ENCODE data around the gene KIT.

Gene KIT

DNA sequence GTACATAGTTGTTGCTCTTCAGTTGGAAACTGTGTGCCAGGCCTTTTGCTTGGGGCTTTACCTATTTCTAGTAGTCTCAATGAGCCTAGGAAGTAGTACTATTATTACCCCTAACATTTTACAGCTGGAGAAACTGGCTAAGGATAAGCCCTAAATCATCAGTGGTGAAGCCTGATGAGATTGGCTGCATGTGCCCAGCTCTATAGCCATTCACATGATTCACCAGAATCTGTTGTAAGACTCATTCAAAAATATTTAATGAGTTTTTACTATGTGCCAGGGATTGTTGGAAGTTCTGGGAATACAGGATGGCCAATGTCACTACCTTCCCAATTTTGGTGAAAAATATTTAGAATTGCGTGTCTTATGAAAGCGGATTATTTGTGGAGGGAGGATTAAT is 2.8 kb downstream of the KIT start:
- no peak for DNase-seq (ENCODE audit: low read depth in 2 of 2)

DNA sequence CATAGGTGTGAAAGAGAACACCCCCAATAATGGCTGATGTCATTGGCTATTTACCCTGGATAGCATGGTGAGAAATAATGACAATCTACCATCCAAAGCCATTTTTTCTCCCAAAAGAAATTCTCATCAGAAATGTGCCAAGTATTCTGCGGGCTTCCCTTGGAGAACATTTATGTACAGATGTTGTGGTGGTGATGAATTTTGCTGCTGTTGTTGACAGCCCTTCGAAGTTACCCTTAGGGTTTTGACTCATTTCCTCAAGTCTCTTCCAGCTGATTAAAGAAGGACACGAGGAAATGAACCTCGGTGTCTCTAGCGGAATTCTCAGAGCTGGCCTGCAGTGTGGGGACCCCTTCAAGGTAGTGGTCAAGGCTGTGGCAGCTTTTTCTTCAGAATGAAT is 3.4 kb downstream of the KIT start:
- no peak for DNase-seq (ENCODE audit: low read depth in 2 of 2)

DNA sequence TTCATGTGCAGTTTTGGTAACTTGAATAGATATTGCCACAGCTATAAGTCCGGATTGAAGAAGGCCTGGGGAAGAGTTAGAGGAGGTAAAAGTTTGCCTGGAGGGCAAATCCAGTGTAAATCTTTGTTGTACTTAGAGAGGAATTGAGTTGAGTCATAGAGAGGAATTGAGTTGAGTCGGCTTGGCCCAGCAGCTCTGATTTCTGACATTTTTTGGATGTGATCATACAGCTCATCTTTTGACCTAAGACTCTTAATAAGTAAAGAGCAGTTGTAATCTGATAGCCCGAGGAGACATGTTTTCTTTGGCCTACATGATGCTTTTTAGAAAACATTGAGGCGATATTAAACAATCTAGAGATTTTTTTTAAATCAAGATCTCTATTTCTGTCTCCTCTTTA is 3.9 kb downstream of the KIT start:
- DNase-seq (ENCODE audit: low read depth in 2 of 2): no peak

DNA sequence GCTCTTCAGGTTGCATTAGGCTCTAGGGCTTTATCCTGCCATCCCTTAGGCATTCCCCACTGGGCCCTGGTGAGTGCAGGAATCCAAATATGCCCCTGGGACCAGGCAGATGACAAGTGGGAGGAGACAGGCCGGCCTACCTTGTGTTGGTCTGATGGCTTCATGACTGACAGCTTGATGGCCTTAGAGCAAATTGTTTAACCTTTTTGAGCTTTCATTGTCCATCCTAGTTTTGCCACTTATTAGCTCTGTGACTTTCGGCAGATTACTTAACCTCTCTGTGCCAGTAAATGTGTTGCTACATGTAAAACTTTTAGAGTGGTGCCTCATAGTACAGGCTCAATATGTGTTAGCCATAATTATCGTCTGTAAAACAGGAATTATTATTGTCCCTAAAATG is 4.4 kb downstream of the KIT start:
- no peak for DNase-seq (ENCODE audit: low read depth in 2 of 2)

DNA sequence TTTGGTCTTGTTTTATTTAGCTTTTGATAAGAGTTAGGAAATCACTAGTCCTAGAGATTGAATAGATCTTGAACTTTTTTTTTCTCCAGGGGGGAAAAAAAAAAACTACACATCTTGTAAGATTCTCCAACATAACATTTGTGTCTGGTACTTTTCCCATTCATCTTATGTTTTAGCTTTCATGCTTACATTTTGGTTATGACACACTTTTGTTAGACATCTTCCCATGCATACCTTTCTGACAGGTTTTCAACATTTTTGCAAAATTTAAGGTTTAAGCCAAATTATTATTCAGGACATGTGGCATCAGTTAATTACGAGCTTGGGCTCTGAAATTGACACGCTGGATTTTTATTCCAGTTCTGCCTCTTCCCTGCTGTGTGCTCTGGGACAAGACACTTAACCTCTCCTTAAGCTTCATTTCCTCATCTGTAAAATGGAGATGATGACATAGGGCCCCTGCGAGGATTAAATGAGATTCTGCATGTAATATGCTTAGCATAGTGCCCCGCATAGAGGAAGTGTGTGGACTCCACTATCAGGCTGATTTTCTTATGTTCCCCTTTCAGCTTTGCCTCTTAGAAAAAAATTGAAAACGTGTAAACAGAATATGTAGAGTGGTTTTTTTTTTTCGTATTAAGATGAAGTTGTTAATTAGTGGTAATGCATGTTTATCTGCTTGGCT is 5.3 kb downstream of the KIT start:
- no peak for DNase-seq (ENCODE audit: low read depth in 2 of 2)

DNA sequence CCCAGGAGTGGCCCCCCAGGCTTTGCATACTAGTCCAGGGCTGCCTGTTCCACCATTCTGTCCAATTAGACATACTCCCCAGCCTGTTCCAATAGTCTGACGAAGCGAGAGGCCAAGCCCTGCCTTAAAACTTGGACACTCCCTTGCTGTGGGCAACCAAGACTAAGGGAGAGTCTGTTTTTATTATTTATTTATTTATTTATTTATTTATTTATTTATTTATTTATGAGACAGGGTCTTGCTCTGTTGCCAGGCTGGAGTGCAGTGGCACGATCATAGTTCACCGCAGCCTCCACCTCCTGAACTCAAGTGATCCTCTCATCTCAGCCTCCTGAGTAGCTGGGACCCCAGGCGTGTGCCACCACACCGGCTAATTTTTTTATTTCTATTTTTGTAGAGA is 6.6 kb downstream of the KIT start:
- no peak for DNase-seq (ENCODE audit: low read depth in 2 of 2)

DNA sequence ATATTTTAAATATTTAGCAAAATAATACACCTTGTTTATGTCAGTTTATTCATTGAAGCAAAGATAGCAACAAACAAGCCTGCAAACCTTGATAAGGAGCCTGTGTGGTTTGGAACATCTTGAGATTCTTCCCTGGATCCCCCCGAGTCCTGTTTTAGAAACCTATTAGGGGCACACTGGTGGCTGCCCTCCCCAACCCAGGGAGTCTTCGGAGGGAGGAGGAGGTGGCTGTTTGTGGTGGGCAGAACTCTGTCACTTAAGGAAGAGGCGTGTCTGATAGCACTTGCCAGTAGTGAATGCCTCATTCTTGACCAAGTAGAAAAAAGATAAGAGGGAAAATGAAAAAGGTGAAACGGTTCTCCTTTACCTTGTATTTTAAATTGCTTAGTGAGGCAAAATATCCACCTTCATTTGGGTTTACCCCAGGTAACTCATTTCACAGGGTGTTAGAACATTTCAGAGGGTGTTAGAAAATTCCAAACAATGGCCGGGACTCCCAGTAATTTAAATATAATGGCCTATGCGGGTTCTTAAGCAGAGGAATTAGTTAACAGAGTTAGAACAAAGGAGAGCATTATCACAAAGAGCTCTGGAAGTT is 10.4 kb downstream of the KIT start:
- no peak for DNase-seq (ENCODE audit: low read depth in 2 of 2)

DNA sequence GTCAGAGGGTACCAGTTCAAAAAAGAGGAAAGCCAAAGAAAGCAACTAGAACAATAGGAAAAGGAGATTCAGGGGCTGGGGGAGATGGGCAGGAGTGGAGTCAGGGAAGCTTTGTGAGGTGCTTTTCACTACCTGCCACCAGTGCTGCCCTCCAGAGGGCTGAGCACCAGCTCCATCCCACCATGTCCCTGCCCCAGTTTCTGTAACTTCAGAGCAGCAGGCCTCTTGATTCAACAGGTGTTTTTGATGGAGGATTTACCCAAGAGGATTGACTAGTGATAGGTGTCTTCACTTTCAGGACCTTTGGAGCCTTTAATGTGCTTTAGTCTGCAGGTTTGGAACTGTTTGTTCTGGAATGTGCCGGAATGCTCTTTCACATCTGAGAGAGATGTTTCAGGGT is 12.1 kb downstream of the KIT start:
- DNase-seq (ENCODE audit: low read depth in 2 of 2): no peak

DNA sequence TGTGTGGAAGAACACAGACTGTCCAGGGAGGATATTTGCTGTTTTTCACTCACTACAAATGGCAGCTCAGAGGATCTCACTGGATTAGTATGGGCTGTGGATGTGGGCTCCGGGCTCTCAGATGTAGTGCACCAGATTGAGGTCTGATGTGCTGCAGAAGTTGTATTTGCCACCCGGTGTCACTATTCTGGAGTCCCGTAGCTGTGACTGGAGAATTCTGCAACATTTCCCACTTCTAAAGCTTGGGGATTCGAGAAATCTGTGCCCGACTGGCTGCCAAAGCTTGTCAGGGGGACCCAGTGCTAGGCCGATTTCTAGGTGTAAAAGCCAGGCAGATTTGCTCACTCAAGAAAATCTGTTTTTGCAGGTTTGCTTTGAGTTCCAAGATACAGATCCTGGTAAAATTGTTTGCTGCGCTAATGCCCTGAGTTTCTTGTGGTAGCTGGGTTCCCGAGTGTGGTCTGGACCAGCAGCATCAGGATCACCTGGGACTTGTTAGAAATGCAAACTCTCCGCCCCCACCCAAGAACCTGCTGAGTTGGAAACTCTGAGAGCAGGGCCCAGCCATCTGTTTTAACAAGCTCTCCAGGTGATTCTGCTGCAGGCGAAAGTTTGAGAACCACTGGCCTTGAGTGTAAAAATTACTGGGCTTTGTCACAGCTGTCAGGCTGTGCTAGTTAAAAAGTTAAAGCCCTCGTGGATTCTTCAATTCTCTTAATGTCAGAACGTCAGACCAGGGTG is 18.1 kb downstream of the KIT start:
- DNase-seq (ENCODE audit: low read depth in 2 of 2): no peak

DNA sequence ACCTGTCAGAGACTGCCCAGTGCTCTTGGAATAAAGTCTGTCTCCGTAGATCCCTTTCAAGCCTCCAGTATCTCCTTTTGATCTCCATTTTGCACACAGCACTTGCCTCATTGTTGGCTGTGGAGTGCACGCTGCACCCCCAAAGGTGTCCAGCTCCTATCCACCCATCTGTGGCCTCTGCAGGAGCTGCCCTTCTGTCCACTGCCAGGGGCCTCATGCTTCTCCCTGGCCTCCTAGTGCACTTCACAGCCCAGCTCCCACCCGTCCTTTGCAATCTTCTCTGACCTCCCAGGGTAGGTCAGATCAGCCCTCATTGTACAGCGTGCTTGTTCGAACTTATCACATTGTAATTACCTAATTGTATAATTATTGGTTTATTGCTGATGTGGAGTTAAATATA is 18.9 kb downstream of the KIT start:
- no peak for DNase-seq (ENCODE audit: low read depth in 2 of 2)

DNA sequence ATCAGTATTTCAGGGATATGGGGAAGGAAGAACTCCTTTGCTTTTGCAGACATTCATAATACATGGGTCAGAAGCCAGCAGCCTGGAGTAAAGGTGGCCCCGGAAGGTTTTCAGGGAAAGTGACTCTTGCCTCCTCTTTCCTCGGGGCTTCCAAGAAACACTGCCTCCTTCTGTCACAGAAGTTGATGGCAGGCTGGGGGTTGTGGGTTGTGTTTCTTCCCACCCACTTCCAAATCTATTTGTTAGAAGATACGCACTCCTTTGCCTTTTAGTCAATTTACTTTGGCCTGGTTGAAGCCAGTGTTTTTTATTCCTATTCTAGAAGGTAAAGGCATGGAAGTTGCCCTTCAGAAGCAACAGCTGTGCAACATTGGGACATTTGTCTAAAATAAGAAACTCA is 19.7 kb downstream of the KIT start:
- no peak for DNase-seq (ENCODE audit: low read depth in 2 of 2)

DNA sequence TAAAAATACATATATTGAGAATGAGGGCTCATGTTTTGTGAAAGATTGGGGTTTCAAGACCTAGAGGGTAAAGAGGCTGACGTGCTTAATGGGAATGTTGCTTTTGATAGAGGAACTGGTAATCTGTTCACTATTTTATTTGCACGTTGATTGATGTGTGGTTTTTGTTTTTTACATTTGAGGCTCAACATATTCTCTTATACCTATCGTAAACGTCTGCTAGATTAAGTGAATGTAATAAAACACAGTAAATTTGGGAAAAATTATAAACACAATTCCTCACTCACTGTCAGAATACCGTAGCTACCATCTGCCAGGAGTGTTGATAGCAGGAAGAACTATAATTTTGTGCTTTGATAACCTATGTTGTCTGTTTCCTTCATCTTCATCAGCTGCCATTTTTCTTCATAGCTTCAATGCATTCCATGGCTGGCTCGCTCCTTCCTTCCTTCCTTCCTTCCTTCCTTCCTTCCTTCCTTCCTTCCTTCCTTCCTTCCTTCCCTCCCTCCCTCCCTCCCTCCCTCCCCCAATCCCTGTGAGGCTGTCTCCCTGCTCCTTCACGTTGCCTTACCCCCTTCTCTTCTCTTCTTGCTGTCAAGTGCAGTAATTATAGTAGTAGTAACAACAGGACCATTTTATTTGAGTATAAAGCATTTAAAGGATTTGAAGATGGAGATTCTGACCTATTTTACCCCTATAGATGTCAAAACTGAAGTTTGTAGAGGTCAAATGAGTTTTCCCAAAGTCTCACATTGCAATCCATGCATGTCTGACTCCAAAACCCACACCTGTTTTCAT is 20.3 kb downstream of the KIT start:
- no peak for DNase-seq (ENCODE audit: low read depth in 2 of 2)

DNA sequence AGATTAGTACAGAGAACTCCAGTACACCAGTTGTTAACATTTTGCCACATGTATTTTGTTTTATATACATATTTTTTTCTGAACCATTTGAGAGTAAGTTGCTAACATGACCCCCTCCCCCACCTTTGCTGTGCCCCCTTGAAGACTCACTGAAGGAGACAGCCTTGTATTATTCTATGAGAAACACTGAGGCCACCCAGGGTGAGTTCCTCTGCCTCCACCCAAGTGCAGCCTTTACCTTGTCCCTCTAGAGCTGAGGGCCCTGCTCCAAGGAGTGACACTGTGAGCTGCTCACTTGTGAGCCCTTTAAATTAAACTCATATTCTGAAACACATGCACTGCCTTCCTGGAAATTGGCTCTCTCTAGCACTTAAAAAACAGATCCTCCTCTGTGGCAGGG is 21.1 kb downstream of the KIT start:
- DNase-seq (ENCODE audit: low read depth in 2 of 2): no peak

DNA sequence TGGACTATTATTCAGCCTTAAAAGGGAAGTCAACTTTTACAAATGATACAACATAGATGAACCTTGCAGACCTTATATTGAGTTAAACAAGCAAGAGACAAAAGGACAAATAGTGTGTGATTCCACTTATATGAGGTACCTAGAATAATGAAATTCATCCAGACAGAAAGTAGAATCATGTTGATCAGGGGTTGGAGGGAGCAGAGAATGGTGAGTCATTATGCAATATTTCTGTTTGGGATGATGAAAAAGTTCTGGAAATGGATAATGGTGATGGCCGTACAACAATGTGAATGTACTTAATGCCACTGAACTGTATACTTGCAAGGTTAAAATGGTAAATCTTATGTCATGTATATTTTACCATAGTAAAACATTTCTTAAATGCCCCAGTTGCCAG is 22.1 kb downstream of the KIT start:
- no peak for DNase-seq (ENCODE audit: low read depth in 2 of 2)

DNA sequence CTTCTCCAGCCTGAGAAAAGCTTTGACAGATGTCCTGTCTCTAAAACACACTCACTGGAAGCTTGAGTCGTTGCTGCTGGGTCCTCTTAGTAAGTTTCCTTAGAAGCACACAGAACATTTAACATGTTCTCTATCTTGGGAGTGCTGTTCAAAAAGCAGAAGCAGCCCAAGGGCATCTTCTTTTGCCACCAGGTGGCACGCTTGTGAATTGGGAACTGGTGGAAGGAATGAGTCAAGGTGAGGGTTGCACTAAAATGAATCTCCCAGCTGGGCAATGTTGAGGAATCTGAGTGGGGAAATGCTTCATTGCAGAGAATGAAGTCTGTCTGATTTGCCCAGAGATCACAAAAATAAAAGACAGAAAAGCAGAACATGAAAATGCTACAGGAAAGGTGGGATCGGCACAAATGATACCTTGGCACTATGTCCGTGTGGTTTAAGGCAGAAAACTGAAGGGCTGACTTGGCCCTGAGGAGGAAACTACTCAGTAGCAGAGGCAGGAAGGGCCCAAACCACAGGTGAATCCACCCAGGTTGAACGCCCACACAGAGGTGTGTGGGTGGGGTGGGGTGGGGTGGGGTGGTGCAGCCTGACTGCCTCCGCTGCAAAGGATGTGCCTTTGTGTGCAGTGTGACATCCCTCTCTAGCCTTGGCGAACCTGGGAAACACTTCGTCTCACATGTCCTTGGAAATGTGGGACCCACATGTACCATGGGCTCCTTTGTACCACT is 26.0 kb downstream of the KIT start:
- peak in 1 of 2 donors; percentile 21 for DNase-seq (ENCODE audit: low read depth in 2 of 2)

DNA sequence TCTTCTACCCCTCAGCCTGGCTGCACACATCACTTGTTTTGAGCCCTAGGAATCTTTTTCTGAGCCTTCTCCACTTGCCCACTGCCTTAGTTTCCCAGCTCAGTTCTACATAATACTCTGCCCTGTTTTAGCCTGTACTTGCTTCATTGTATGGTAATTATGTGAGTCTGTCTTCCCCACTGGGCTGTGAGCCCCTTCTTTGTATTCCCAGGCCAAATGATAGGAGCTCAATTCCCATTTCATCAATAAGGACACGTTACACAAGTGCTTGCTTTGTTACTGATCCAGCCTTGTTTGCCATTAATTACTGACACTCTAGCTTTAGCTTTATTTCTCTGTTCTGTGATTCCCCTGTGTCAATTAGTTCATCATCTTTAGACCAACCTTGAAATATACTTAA is 28.1 kb downstream of the KIT start:
- no peak for DNase-seq (ENCODE audit: low read depth in 2 of 2)

DNA sequence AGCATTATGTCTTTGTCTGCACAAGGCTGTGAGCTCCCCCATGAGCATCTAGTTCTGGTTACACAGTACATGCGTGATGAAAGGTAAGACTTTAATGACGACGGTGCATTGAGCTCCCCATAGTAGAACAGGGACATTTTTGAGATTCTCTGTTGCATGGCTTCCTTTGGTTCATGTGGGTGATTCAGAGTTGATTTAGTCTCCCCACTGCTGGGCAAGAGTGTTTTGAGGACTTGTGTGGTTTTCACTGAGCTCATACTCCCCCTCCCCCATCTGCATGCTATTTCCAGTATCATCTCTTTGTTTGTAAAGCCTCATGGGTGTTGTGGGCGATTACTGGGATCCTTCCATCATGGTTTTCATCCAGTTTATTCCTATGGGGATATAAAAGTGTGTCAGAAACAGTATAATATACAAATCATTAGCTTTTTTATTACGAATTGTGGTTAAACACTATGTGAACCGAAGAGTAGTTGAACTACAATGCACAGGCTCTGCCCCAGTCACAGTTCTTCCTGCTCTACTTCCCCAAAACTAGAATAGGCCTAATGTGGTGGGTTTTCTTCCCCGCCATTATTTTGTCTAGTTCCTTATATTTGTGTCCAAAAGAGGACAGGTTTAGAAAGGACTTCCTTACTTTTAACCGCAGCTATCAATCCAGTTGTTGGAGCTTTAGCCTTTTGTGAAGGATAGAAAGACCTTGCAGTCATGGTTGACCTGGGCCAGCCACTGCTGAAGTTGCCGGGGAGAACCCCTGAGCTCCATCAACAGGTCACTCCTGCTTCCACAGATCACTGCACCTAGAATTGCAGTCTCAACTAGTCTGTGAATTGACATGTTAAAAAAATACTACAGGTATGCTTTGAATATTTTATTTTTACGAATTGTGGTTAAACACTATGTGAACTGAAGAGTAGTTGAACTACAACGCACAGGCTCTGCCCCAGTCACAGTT is 30.4 kb downstream of the KIT start:
- DNase-seq (ENCODE audit: low read depth in 2 of 2): no peak

DNA sequence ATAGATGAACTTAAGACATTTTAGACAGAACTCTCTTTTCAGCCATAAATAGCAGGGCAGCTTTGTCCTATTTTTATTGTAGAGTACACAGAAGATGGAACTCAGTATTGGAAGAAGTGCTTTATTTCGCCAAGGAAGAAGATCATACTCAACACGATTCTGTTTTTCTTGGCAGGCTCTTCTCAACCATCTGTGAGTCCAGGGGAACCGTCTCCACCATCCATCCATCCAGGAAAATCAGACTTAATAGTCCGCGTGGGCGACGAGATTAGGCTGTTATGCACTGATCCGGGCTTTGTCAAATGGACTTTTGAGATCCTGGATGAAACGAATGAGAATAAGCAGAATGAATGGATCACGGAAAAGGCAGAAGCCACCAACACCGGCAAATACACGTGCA is 37.6 kb downstream of the KIT start:
- DNase-seq (ENCODE audit: low read depth in 2 of 2): no peak

DNA sequence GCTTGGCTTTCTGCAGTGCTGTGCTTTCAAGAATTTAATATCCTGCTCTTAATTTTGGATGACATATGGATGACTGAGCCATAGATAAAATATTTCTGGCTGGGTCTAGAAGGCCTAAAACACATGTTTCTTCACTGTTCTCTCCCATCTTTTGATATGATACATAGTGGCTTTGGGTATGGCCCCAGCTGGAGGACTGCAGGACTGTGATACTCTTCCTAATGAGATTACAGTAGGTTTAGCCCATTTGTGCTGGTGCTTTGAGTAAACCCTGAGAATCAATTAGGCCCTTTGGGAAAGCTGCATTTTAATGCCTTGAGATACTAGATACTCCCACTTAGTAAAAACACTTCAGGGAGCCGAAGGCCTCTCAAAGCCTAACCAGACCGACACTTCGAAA is 38.0 kb downstream of the KIT start:
- no peak for DNase-seq (ENCODE audit: low read depth in 2 of 2)

DNA sequence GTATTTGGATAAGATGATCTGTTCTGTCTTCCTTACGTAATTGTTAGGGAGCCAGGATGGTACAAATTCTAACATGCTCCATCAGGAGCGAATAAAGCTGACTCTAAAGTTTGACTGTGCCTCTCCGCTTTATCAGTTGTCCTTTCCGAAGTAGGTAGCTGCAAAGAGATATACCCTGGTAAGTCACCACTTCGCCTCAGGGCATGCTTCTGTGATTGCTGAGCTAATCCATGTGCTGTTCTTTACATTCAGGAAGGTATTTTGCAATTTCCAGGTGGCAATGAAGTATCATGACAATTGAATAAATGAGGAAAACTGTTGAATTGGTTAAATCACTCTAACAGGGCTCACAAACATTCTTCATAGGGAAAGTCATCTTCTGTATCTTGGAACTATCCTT is 38.9 kb downstream of the KIT start:
- no peak for DNase-seq (ENCODE audit: low read depth in 2 of 2)

DNA sequence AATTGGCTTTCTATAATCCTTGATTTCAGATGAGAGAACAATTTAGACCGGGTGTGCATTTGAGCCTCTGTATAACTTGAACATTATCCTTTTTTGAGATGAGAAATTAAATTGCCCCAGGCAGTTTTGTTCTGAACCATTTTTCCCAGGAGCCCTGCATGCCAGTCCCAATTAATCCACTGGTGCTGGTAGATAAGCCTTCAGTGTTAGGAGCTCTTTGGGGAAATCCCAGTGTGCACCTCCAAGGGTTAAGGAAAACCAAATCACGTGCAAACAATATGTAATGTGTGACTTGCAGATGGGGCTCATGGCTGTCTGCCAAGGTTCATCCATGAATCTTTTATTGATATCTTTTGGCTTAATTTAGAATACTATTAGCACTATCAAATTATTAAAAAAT is 43.2 kb downstream of the KIT start:
- no peak for DNase-seq (ENCODE audit: low read depth in 2 of 2)

All from stimulated activated CD8-positive, alpha-beta memory T cell treated with anti-CD3 and anti-CD28 coated beads, Interleukin-2, amount 100 ng/mL, for 48 hours (primary cell).